Neural progenitor cell (in vitro differentiated cells): Measurements from ENCODE around the gene ARHGAP28.

ENCODE experiments used
- EZH2 ChIP-seq: fragments of 200-600 bp; sonication (generic); IDR thresholded peaks from 2 replicates; pipeline ENCODE4 v1.6.1; 2017; ENCODE audit warnings: antibody characterized with exemption, mild to moderate bottlenecking, moderate library complexity
- EZH2phosphoT487 ChIP-seq: fragments of 200-600 bp; sonication (generic); IDR thresholded peaks from 2 replicates; pipeline ENCODE4 v1.6.1; 2017; ENCODE audit warnings: antibody characterized with exemption

DNA sequence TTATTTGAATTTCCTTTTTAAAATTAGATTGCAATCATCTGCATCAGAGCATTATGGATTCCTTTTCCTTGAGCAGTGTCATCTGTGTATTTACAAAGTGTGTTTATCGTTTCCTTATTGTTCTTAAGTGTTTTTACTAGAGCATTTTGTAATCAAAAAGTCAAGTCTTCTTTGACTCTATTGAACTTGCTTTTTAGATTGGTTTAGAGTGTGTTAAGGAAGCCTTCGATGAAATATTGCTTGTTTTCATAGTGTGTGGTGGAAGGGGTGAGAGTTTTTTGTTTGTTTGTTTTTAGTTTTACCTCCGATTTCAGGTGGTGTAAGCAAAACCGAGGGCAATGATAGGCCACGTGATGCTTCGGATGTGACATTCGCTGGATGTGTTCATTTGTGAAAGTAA is 45.7 kb downstream of the ARHGAP28 start:
- TF ChIP-seq EZH2phosphoT487 (no peak), EZH2 (no peak)
